ENCODE measurements around the gene PRTG. TPM values are rescaled to one million over a fixed set of nuclear protein-coding genes. Genes with fewer than 3 reads are reported as not detected.

The PRTG gene
- polyA plus RNA-seq, 1 of the 3 experiments (the other 2 are of a cell fraction): 3.0 TPM

GRCh38 chr15:55710286-55710685, 32.7 kb downstream of the PRTG start (continued):
- no peak for TF ChIP-seq EP300 (IDR thresholded peaks at IDR 0.05; ENCODE audit: borderline replicate concordance in 1 of 2, low read depth in 1 of 2, low read length in 1 of 2)

GRCh38 chr15:55709458-55709857, 33.5 kb downstream of the PRTG start:
- Histone ChIP-seq H3K27me3 (ENCODE audit: insufficient read depth) (no peaks in the 10 kb centered on the region), H3K79me2 (ENCODE audit: insufficient read depth) (no peaks in the 10 kb centered on the region), H3K9me3 (peaks cover 3% of the 10 kb centered on the region; the same call in 1 of the 2 replicates), H2AFZ (ENCODE audit: low read depth) (no peak overlapping the region), H3F3A (replicated peaks; ENCODE audit: insufficient read depth) (no peaks in the 10 kb centered on the region), H3K4me3 (ENCODE audit: low read depth in 2 of 2, low read length in 1 of 2) (no peak overlapping the region), H3K9ac (no peak overlapping the region), H3K4me1 (ENCODE audit: control insufficient read depth in 1 of 2, insufficient read depth in 2 of 2, low read depth in 1 of 2, low read length in 1 of 2) (peaks cover 0 to 14% of the 10 kb centered on the region in 2 experiments; a peak in 2 of 4 replicates), H3K4me2 (no peak overlapping the region), H3K27ac (ENCODE audit: low read depth in 2 of 2, low read length in 1 of 2) (no peak overlapping the region), H3K9me2 (no peaks in the 10 kb centered on the region; the same call in 1 of the 2 replicates), H4K20me1 (ENCODE audit: insufficient read depth) (no peaks in the 10 kb centered on the region), H3K36me3 (replicated peaks in 1 of 2; ENCODE audit: control insufficient read depth in 1 of 2, insufficient read depth in 2 of 2, low read length in 1 of 2) (no peaks in the 10 kb centered on the region)
- 42% methylated on average over 2 of the region's 2 CpGs for WGBS (ENCODE audit: low lambda C conversion rate)
- CTCF ChIA-PET: no interaction called here
- TF ChIP-seq NFIC (IDR thresholded peaks at IDR 0.05; ENCODE audit: borderline replicate concordance): no peak
- TF ChIP-seq, protein P1, sequence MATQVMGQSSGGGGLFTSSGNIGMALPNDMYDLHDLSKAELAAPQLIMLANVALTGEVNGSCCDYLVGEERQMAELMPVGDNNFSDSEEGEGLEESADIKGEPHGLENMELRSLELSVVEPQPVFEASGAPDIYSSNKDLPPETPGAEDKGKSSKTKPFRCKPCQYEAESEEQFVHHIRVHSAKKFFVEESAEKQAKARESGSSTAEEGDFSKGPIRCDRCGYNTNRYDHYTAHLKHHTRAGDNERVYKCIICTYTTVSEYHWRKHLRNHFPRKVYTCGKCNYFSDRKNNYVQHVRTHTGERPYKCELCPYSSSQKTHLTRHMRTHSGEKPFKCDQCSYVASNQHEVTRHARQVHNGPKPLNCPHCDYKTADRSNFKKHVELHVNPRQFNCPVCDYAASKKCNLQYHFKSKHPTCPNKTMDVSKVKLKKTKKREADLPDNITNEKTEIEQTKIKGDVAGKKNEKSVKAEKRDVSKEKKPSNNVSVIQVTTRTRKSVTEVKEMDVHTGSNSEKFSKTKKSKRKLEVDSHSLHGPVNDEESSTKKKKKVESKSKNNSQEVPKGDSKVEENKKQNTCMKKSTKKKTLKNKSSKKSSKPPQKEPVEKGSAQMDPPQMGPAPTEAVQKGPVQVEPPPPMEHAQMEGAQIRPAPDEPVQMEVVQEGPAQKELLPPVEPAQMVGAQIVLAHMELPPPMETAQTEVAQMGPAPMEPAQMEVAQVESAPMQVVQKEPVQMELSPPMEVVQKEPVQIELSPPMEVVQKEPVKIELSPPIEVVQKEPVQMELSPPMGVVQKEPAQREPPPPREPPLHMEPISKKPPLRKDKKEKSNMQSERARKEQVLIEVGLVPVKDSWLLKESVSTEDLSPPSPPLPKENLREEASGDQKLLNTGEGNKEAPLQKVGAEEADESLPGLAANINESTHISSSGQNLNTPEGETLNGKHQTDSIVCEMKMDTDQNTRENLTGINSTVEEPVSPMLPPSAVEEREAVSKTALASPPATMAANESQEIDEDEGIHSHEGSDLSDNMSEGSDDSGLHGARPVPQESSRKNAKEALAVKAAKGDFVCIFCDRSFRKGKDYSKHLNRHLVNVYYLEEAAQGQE (IDR thresholded peaks at IDR 0.05; ENCODE audit: low read depth, low read length): no peak
- TF ChIP-seq, protein P2, sequence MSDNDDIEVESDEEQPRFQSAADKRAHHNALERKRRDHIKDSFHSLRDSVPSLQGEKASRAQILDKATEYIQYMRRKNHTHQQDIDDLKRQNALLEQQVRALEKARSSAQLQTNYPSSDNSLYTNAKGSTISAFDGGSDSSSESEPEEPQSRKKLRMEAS (IDR thresholded peaks at IDR 0.05; ENCODE audit: low read depth): no peak
- no peak for TF ChIP-seq FOXM1 (IDR thresholded peaks at IDR 0.05; ENCODE audit: low read depth)
- TF ChIP-seq SMC3 (IDR thresholded peaks at IDR 0.05; ENCODE audit: low read depth, low read length): no peak
- DNase-seq: no peak
- POLR2A ChIA-PET: no interaction called here

DNA sequence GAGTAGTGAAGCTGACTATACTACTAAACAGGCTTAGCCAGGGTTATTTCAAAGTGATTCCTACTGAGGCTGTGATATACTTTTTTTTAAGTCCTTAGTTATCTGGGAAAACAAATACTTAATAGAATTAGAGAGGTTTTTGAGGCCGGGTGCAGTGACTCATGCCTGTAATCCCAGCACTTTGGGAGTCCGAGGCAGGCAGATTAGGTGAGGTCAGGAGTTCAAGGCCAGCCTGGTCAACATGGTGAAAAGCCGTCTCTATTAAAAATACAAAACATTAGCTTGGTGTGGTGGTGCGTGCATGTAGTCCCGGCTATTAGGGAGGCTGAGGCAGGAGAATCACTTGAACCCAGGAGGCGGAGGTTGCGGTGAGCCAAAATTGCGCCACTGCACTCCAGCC, 34.2 kb downstream of the PRTG start:
- ChIA-PET POLR2A (no interaction called here), CTCF (no interaction called here)
- 83% methylated on average over 8 of the region's 8 CpGs for WGBS (ENCODE audit: low lambda C conversion rate)
- peaks cover 3% of the 10 kb centered on the region; the same call in 1 of the 2 replicates for H3K9me3 ChIP-seq
- H4K20me1 ChIP-seq (ENCODE audit: insufficient read depth): no peaks in the 10 kb centered on the region; the same call in 1 of the 2 replicates
- no peak overlapping the region for H3K4me3 ChIP-seq (ENCODE audit: low read depth in 2 of 2, low read length in 1 of 2)
- no peaks in the 10 kb centered on the region for H3K79me2 ChIP-seq (ENCODE audit: insufficient read depth)
- no peak for DNase-seq
- H2AFZ ChIP-seq (ENCODE audit: low read depth): no peak overlapping the region
- no peak overlapping the region for H3K27ac ChIP-seq (ENCODE audit: low read depth in 2 of 2, low read length in 1 of 2)
- H3K4me1 ChIP-seq (ENCODE audit: control insufficient read depth in 1 of 2, insufficient read depth in 2 of 2, low read depth in 1 of 2, low read length in 1 of 2): peaks cover 0 to 14% of the 10 kb centered on the region in 2 experiments; a peak in 2 of 4 replicates
- no peaks in the 10 kb centered on the region for H3K27me3 ChIP-seq (ENCODE audit: insufficient read depth)
- no peaks in the 10 kb centered on the region; the same call in 1 of the 2 replicates for H3K9me2 ChIP-seq
- H3K36me3 ChIP-seq (replicated peaks in 1 of 2; ENCODE audit: control insufficient read depth in 1 of 2, insufficient read depth in 2 of 2, low read length in 1 of 2): no peaks in the 10 kb centered on the region
- no peak overlapping the region for H3K4me2 ChIP-seq
- H3F3A ChIP-seq (replicated peaks; ENCODE audit: insufficient read depth): no peaks in the 10 kb centered on the region
- no peak overlapping the region for H3K9ac ChIP-seq
- no peak for TF ChIP-seq SMC3 (IDR thresholded peaks at IDR 0.05; ENCODE audit: low read depth, low read length)
- TF ChIP-seq, protein P2 (IDR thresholded peaks at IDR 0.05; ENCODE audit: low read depth): no peak
- no peak for TF ChIP-seq SIN3A (IDR thresholded peaks at IDR 0.05; ENCODE audit: borderline replicate concordance, low read depth, low read length)
- no peak for TF ChIP-seq TAF1 (IDR thresholded peaks at IDR 0.05; ENCODE audit: borderline replicate concordance, low read depth, low read length)

Data from SK-N-SH (cell line).